Small intestine (tissue), 7 donors: ENCODE data around the gene TATDN3. TPM values are rescaled to one million over a fixed set of nuclear protein-coding genes. Genes with fewer than 3 reads are reported as not detected.
"Not testable (repeated sequence)": the region's sequence is repeated elsewhere in the genome, so short reads cannot be mapped to it uniquely, and the experiment has no call there.

ENCODE experiments used
- DNase-seq, 2 donors: peaks; one replicate each; pipeline versions ENCODE4 v3.0.0 to v3.0.0-alpha.2; 2013
- FAIRE-seq: peaks from 2 replicates; lab custom pipeline; 2012; peaks lifted over from hg19 to GRCh38; lab: Jason Lieb, UNC
- H3K27ac ChIP-seq, 3 donors: one replicate each; pipeline ENCODE4 v1.5.1; 2013; ENCODE audit warnings: low read length in 2 of 3, mild to moderate bottlenecking in 2 of 3, control low read depth in 1 of 3, inconsistent platforms in 1 of 3, low read depth in 1 of 3, moderate library complexity in 1 of 3
- H3K27me3 ChIP-seq, 3 donors: one replicate each; pipeline ENCODE4 v1.6.1; 2013; ENCODE audit warnings: low read length in 3 of 3, inconsistent platforms in 1 of 3; ENCODE audit not compliant: control insufficient read depth in 3 of 3, insufficient read depth in 3 of 3
- H3K36me3 ChIP-seq, 3 donors: one replicate each; pipeline ENCODE4 v1.6.1; 2013; ENCODE audit warnings: low read length in 3 of 3, inconsistent platforms in 1 of 3, low read depth in 1 of 3, mild to moderate bottlenecking in 1 of 3, moderate library complexity in 1 of 3; ENCODE audit not compliant: control insufficient read depth in 3 of 3, insufficient read depth in 2 of 3
- H3K4me1 ChIP-seq, 3 donors: one replicate each; pipeline ENCODE4 v1.6.1; 2013; ENCODE audit warnings: low read length in 2 of 3, inconsistent platforms in 1 of 3, low read depth in 1 of 3, mild to moderate bottlenecking in 1 of 3, moderate library complexity in 1 of 3; ENCODE audit not compliant: control insufficient read depth in 3 of 3, insufficient read depth in 2 of 3
- H3K4me3 ChIP-seq, 3 donors: one replicate each; pipeline ENCODE4 v1.5.1; 2013; ENCODE audit warnings: low read length in 3 of 3, control low read depth in 1 of 3, inconsistent platforms in 1 of 3, low read depth in 1 of 3, mild to moderate bottlenecking in 1 of 3, moderate library complexity in 1 of 3
- H3K9me3 ChIP-seq, 2 donors: one replicate each; pipeline ENCODE4 v1.6.1; 2013; ENCODE audit warnings: low read depth in 1 of 2, low read length in 1 of 2; ENCODE audit not compliant: control insufficient read depth in 2 of 2, insufficient read depth in 1 of 2
- WGBS, 3 donors: extraction: QIAGEN DNeasy Blood & Tissue Kit; methylation state at CpG; one replicate each; pipeline ENCODE4 v1.1.7; 2013; 5-methylcytosine and 5-hydroxymethylcytosine counted together
- polyA plus RNA-seq, 4 donors: library from polyadenylated mRNA; stranded (reverse) in 3 of 4; unstranded in 1 of 4; fragments of 200-250 nt in 3 of 4; fragments of 120-200 nt in 1 of 4; gene quantifications; one replicate each; pipeline versions ENCODE4 v1.2.1 to v1.2.3, GENCODE V29; 2013
- donor health status: healthy with polysubstance abuse.
- donor health status: control.
- donor health status: control.
- donor health status: Bipolar disorder and iron deficiency.
- donor health status: healthy.

TATDN3 gene
- polyA plus RNA-seq, 4 donors = 5.6 to 9.9 (median 7.7) TPM

DNA sequence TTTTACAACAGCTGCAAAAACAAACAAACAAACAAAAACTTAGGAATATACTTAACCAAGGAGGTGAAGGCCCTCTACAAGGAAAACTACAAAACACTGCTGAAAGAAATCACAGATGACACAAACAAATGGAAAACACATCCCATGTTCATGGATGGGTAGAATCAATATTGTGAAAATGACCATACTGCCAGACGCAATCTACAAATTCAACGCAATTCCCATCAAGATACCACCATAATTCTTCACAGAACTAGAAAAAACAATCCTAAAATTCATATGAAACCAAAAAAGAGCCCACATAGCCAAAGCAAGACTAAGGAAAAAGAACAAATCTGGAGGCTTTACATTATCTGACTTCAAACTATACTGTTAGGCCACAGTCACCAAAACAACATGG, 24.9 kb upstream of the TATDN3 start:
- not testable (repeated sequence) for FAIRE-seq
- peaks cover 0 to 20% (median 2%) of the 10 kb centered on the region in 3 donors for H3K36me3 ChIP-seq

DNA sequence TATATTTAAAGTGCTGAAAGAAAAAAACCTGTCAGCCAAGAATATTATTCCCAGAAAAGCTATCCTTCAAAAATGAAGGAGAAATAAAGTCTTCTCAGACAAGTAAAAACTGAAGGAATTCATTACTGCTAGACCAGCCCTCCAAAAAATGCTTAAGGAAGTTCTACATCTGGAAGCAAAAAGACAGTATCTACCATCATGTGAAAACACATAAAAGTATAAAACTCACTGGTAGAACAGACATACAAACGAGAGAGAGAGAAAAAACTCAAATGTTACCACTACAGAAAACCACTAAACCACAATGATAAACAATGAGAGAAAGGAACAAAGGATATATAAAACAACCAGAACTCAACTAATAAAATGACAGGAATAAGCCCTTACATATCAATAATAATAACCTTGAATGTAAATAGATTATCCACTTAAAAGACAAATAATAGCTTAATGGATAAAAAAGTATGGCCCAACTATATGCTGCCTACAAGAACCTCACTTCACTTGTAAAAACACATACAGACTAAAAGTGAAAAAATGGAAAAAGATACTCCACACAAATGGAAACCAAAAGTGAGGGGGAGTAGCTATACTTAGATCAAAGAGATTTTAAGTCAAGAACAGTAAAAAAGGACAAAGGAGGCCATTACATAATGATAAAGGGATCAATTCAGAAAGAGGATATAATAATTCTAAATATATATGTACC, 22.1 kb upstream of the TATDN3 start:
- WGBS, 3 donors = 70 to 88% (median 70%) methylated on average over 1 of the region's 1 CpG
- Histone ChIP-seq H3K4me3 (no peak overlapping the region), H3K4me1 (no peaks in the 10 kb centered on the region), H3K9me3 (peaks cover 0 to 21% of the 10 kb centered on the region in 2 donors), H3K27ac (no peak overlapping the region), H3K36me3 (peaks cover 0 to 15% (median 0%) of the 10 kb centered on the region in 3 donors), H3K27me3 (no peaks in the 10 kb centered on the region)
- DNase-seq = no peak
- FAIRE-seq = no peak

More for the DNA sequence above, 24.9 kb upstream of the TATDN3 start:
- not testable (repeated sequence) for H3K4me1 ChIP-seq, H3K4me3 ChIP-seq, DNase-seq, H3K27ac ChIP-seq, H3K27me3 ChIP-seq
- peaks cover 0 to 29% of the 10 kb centered on the region in 2 donors for H3K9me3 ChIP-seq
- WGBS, 3 donors = 48 to 52% (median 50%) methylated on average over 2 of the region's 2 CpGs

DNA sequence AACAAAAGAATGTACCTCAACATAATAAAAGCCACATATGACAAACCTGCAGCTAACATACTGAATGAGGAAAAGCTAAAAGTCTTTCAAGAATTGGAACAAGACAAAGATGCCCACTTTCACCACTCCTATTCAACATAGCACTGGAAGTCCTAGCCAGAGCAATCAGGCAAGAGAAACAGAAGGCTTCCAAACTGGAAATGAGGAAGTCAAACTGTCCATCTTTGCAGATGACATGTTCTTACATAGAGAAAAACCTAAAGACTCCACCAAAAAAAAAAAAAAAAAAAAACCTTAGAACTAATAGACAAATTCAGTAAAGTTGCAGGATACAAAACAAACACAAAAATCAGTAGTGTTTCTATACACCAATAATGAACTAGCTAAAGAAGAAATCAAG, 20.4 kb upstream of the TATDN3 start:
- DNase-seq (no peak), FAIRE-seq (no peak)
- no peak overlapping the region for H3K27ac ChIP-seq
- H3K36me3 ChIP-seq = peaks cover 0 to 12% (median 0%) of the 10 kb centered on the region in 3 donors
- H3K4me3 ChIP-seq = no peak overlapping the region
- peaks cover 0 to 21% of the 10 kb centered on the region in 2 donors for H3K9me3 ChIP-seq
- no peaks in the 10 kb centered on the region for H3K4me1 ChIP-seq
- no peaks in the 10 kb centered on the region for H3K27me3 ChIP-seq

DNA sequence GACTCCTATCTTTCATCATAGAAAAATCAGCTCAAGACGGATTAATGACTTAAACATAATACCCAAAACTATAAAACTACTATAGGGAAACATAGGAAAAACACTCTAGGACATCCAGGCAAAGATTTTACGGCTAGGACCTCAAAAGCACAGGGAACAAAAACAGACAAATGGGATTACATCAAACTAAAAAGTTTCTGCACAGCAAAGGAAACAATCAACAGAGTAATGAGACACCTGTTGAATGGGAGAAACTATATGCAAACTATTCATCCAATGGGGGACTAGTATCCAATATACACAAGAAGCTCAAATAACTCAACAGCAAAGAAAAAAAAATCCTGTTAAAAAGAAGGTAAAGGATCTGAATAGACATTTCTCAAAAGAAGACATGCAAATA, 18.7 kb upstream of the TATDN3 start:
- 96 to 98% (median 97%) methylated on average over 2 of the region's 2 CpGs for WGBS, 3 donors
- H3K4me1 ChIP-seq = no peaks in the 10 kb centered on the region
- no peak overlapping the region for H3K27ac ChIP-seq
- peaks cover 0 to 19% of the 10 kb centered on the region in 2 donors for H3K9me3 ChIP-seq
- H3K27me3 ChIP-seq = no peaks in the 10 kb centered on the region
- H3K4me3 ChIP-seq = no peak overlapping the region
- DNase-seq (no peak), FAIRE-seq (no peak)
- H3K36me3 ChIP-seq = peaks cover 0 to 14% (median 1%) of the 10 kb centered on the region in 3 donors

DNA sequence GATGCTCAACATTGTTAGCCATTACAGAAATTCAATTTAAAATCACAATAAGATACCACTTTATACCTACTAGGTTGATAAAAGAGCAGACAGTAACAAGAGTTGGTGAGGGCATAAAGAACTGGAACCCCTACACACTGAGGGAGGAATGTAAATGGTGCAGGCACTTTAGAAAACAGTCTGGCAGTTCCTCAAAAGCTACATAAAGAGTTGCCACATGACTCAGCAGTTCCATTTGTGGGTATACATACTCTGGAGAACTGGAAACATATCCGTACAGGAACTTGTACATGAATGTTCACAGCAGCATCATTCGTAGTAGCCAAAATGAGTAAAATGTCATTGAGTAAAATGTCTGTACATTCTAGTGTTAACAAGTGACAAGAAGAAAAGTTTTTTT, 17.1 kb upstream of the TATDN3 start:
- peaks cover 0 to 9% of the 10 kb centered on the region in 2 donors for H3K9me3 ChIP-seq
- FAIRE-seq = no peak
- 77 to 89% (median 88%) methylated on average over 2 of the region's 2 CpGs for WGBS, 3 donors
- H3K36me3 ChIP-seq = peaks cover 0 to 14% (median 1%) of the 10 kb centered on the region in 3 donors
- H3K27ac ChIP-seq = no peak overlapping the region
- H3K27me3 ChIP-seq = no peaks in the 10 kb centered on the region
- DNase-seq = no peak
- no peak overlapping the region for H3K4me3 ChIP-seq
- H3K4me1 ChIP-seq = no peaks in the 10 kb centered on the region

DNA sequence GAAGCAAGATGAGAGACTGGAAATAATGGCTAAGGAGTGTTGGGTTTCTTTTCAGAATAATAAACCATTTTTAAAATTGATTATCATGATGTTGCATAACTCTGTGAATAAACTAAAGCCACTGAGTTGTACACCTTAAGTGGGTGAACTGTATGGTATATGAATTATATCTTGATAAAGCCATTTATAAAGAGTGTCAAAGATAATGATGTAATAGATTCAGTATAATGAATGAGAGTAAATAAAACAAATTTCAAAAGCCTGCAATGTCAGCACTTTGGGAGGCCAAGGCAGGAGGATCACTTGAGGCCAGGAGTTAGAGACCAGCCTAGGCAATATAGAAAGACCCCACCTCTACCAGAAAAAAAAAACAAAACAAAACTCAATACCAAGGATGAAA, 16.5 kb upstream of the TATDN3 start:
- FAIRE-seq (no peak), DNase-seq (no peak)
- Histone ChIP-seq H3K4me3 (no peak overlapping the region), H3K36me3 (peaks cover 0 to 14% (median 1%) of the 10 kb centered on the region in 3 donors), H3K4me1 (no peaks in the 10 kb centered on the region), H3K9me3 (peaks cover 0 to 9% of the 10 kb centered on the region in 2 donors), H3K27me3 (no peaks in the 10 kb centered on the region), H3K27ac (no peak overlapping the region)

DNA sequence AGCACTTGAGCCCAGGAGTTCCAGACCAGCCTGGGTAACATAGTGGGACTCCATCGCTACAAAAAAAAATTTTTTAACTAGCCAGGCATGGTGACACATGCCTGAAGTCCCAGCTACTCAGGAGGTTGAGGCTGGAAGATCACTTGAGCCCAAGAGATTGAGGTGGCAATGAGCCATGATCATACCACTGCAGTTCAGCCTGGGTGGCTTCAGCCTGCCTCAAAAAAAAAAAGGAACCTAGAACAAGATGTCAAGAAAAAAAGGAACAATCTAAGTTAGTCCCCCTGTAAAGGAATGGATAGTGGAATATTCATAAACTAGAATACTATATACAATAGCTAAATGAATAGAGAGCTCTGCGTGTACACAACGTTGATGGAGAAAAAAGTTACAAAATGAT, 14.5 kb upstream of the TATDN3 start:
- no peak overlapping the region for H3K27ac ChIP-seq
- no peaks in the 10 kb centered on the region for H3K27me3 ChIP-seq
- DNase-seq = no peak
- H3K36me3 ChIP-seq = peaks cover 0 to 9% (median 1%) of the 10 kb centered on the region in 3 donors
- 91 to 96% (median 93%) methylated on average over 3 of the region's 3 CpGs for WGBS, 3 donors
- H3K9me3 ChIP-seq = no peaks in the 10 kb centered on the region
- H3K4me3 ChIP-seq = no peak overlapping the region
- H3K4me1 ChIP-seq = no peaks in the 10 kb centered on the region
- FAIRE-seq = no peak

DNA sequence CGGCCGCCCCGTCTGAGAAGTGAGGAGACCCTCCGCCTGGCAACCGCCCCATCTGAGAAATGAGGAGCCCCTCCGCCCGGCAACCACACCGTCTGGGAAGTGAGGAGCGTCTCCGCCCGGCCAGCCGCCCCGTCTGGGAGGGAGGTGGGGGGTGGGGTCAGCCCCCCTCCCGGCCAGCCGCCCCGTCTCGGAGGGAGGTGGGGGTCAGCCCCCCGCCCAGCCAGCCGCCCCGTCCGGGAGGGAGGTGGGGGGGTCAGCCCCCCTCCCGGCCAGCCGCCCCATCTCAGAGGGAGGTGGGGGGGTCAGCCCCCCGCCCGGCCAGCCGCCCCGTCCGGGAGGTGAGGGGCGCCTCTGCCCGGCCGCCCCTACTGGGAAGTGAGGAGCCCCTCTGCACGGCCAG, 12.6 kb upstream of the TATDN3 start:
- not testable (repeated sequence) for H3K36me3 ChIP-seq, H3K27me3 ChIP-seq, H3K27ac ChIP-seq, FAIRE-seq, DNase-seq, H3K4me1 ChIP-seq, H3K4me3 ChIP-seq, H3K9me3 ChIP-seq
- 92 to 97% (median 96%) methylated on average over 5 to 32 of the region's 32 CpGs for WGBS, 3 donors

DNA sequence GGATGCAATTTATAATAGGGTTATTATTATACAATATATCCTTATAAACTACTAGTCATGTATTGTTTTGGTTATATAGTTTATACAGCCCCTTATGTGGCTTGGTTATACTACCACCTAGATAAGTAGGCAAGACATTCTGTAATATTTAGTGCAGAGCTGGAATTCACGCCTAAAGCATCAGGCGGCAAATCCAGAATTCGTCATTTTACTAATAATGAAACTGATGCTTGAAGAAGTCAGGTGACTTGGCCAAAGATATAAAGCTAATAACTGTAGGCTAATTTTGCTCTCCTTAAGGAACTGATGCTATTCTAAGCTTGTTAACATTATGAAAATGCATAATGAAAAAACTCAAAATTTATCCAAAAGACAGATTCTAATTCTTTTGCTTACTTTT, 10.9 kb upstream of the TATDN3 start:
- Histone ChIP-seq H3K4me3 (no peak overlapping the region), H3K9me3 (no peaks in the 10 kb centered on the region), H3K4me1 (no peaks in the 10 kb centered on the region), H3K36me3 (peaks cover 0 to 7% (median 1%) of the 10 kb centered on the region in 3 donors), H3K27me3 (no peaks in the 10 kb centered on the region), H3K27ac (no peak overlapping the region)
- FAIRE-seq (no peak), DNase-seq (no peak)
- WGBS, 3 donors = 78 to 90% (median 82%) methylated on average over 3 of the region's 3 CpGs
